Measurements from ENCODE around the gene LILRB1. TPM values are rescaled to one million over a fixed set of nuclear protein-coding genes. Genes with fewer than 3 reads are reported as not detected.

The LILRB1 gene
- total RNA-seq, 1 donor from 2014 or later, result 1.5 TPM

GRCh38 chr19:54600212-54600611 is 30.1 kb upstream of the LILRB1 start:
- Histone ChIP-seq H3K36me3 (no peaks in the 10 kb centered on the region), H3K4me1 (no peaks in the 10 kb centered on the region), H3K9me3 (replicated peaks) (peaks cover 15% of the 10 kb centered on the region), H3K27me3 (ENCODE audit: low read depth) (peaks cover 63% of the 10 kb centered on the region), H3K4me3 (no peak overlapping the region), H3K27ac (replicated peaks) (no peak overlapping the region)
- intact Hi-C loops (cut with micrococcal nuclease), result no loop called here
- DNase-seq, result no peak
- TF ChIP-seq CTCF (IDR thresholded peaks at IDR 0.05; ENCODE audit: borderline replicate concordance), result no peak

- Histone ChIP-seq H3K9me3 (replicated peaks) (peaks cover 39% of the 10 kb centered on the region), H3K4me1 (no peaks in the 10 kb centered on the region), H3K27me3 (ENCODE audit: low read depth) (peaks cover 39% of the 10 kb centered on the region), H3K36me3 (no peaks in the 10 kb centered on the region), H3K27ac (replicated peaks) (no peak overlapping the region), H3K4me3 (no peak overlapping the region)
- DNase-seq, result no peak
- intact Hi-C loops (cut with micrococcal nuclease), result no loop called here
- TF ChIP-seq CTCF (IDR thresholded peaks at IDR 0.05; ENCODE audit: borderline replicate concordance), result no peak
Observed at GRCh38 chr19:54606230-54606629, 24.1 kb upstream of the LILRB1 start.

- TF ChIP-seq CTCF (IDR thresholded peaks at IDR 0.05; ENCODE audit: borderline replicate concordance), result no peak
- no peak for DNase-seq
Observed at GRCh38 chr19:54606891-54607784, 23.1 kb upstream of the LILRB1 start.

GRCh38 chr19:54607785-54608150 is 22.5 kb upstream of the LILRB1 start:
- peaks cover 31% of the 10 kb centered on the region for H3K27me3 ChIP-seq (ENCODE audit: low read depth)
- no peak for DNase-seq
- no peak overlapping the region for H3K27ac ChIP-seq (replicated peaks)
- intact Hi-C loops (cut with micrococcal nuclease), result no loop called here
- no peaks in the 10 kb centered on the region for H3K36me3 ChIP-seq
- TF ChIP-seq CTCF (IDR thresholded peaks at IDR 0.05; ENCODE audit: borderline replicate concordance), result no peak
- H3K4me1 ChIP-seq, result no peaks in the 10 kb centered on the region
- H3K4me3 ChIP-seq, result no peak overlapping the region
- peaks cover 55% of the 10 kb centered on the region for H3K9me3 ChIP-seq (replicated peaks)

More at GRCh38 chr19:54606891-54607784, 23.1 kb upstream of the LILRB1 start:
- Histone ChIP-seq H3K36me3 (no peaks in the 10 kb centered on the region), H3K27me3 (ENCODE audit: low read depth) (peaks cover 31% of the 10 kb centered on the region), H3K27ac (replicated peaks) (no peak overlapping the region), H3K4me1 (no peaks in the 10 kb centered on the region), H3K9me3 (replicated peaks) (peaks cover 49% of the 10 kb centered on the region), H3K4me3 (no peak overlapping the region)
- intact Hi-C loops (cut with micrococcal nuclease), result no loop called here

GRCh38 chr19:54608205-54608604 is 22.1 kb upstream of the LILRB1 start:
- TF ChIP-seq CTCF (IDR thresholded peaks at IDR 0.05; ENCODE audit: borderline replicate concordance), result no peak
- H3K27ac ChIP-seq (replicated peaks), result no peak overlapping the region
- H3K9me3 ChIP-seq (replicated peaks), result peaks cover 55% of the 10 kb centered on the region

More at GRCh38 chr19:54608205-54608604, 22.1 kb upstream of the LILRB1 start:
- H3K4me3 ChIP-seq, result no peak overlapping the region
- H3K4me1 ChIP-seq, result no peaks in the 10 kb centered on the region
- H3K36me3 ChIP-seq, result no peaks in the 10 kb centered on the region
- peaks cover 31% of the 10 kb centered on the region for H3K27me3 ChIP-seq (ENCODE audit: low read depth)
- intact Hi-C loops (cut with micrococcal nuclease), result no loop called here
- no peak for DNase-seq

All from left ventricle myocardium inferior (tissue), 1 donor.